HG03175 (cell line): ENCODE results near the gene SETD3.

ENCODE experiments used
- ATAC-seq: cut with Tn5 transposase; IDR thresholded peaks from one replicate; pipeline ENCODE4 v1.9.1; 2021; ENCODE audit warnings: mild to moderate bottlenecking, moderate library complexity; ENCODE audit not compliant: unreplicated experiment

Gene SETD3

DNA sequence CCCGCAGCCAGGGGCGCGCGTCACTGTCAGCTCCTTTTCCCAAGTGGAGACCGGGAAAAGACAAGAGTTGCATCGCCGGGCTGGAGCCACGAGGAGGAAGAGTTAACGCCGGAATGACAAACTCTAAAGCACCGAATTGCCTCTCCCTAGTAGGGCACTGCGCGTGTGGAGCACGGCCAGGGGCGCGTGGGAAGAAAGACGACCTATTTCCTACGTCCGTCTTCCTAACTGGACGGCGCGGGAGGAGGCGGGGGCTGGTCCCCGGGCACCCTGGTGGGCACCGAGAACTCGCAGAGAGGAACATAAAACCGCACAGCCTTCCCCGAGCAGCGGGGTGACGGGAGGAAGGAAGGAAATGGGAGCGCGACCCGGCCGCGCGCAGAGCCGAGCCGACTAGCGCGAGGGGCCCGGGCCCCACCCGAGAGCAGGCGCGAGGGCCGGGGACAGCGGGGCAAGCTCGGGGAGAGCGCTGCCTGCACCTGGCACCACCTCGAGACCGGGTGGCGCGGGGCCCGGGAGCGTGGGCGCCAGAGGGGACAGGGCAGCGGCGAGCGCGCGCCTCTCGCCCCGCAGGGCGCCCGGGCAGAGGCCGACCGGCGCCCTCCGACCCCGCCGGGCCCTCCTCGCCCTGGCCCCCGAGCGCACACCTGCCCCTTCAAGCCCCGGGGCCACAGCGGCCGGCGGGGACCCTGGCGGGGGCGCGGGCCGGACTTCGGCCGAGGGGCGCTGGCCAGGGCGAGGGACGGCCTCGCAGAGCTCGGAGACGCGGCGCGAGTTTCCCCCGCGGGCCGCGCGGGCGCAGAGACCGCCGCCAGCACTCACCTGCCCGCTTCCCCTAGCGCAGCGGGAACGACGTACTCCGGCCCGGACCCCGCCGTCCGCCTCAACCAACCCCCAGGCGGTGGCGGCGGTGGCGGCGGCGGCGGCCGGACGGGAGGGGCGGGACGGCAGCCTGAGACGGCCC, at the start of gene SETD3:
SETD3 (minus strand) TSS at position 954 of the 964 bp plus-strand sequence. CDS start 15,054 bp downstream, outside the sequence.
- peak; percentile 4 for ATAC-seq

DNA sequence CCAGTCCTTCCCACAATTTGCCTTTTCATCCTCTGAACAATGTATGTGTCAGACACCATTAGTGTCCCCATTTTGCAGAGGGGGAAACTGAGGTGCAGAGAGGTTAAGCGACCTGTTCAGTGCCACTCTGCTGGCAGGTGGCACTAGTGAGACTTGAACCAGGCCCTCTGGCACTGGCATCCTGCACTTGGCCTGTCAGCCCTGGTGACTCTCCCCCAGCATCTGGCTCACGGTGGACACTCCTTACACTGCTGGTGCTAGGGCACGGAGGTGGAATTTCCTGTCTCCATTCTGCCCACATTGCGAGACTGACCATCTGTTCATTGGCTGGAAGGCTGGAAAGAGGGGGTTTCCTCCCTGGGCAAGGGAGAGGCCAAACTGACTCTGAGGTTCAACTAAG, 49.2 kb upstream of the SETD3 start:
- no peak for ATAC-seq

DNA sequence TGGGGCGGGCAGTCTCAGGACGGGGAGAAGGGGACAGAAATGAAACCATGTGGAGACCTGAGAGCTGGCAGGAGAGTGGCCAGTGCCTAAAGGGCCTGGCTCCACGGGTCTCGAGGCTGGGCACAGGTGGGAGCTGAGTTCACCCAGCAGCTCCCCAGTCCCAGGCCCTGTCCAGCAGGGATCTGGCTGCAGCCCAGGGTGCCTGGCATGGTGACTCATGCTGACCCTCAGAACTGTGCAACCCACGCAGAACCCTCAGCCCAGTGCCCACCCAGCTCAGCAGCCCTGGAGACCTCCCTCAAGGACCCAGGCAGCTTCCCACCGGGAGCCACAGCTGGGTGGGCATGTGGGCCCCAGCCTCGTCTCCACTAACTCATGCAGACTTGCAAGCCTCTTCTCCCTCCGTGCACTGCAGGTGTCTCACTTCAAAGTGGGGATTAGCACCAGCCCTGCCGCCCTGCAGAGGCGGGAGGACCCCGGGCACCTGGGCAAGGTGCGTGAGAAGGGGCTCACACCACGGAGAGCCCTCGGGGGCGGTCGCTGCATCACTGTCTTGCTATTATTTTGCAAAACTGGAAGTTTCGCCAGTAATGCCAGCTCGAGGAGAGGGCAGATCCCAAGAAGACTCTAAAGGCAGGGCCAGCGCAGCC, 46.9 kb upstream of the SETD3 start:
- ATAC-seq, result no peak

DNA sequence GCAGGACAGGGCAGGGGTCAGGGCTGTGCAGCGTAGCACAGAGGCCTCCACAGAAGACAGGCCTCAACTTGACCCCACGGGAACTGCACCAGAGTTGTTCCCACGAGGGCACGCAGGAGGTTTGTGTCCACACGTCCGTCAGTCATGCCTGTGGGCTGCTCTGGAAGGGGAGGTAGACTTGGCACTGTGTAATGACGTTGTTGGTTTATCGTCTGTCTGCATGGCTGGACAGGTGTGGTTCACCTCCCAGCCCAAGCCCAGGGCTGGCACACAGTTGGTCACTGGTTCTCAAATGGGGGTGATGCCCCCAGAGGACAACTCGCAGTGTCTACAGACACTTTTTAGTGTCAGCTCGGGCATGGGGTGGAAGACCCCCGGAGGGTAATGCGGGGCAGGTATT, 46.4 kb upstream of the SETD3 start:
- no peak for ATAC-seq

DNA sequence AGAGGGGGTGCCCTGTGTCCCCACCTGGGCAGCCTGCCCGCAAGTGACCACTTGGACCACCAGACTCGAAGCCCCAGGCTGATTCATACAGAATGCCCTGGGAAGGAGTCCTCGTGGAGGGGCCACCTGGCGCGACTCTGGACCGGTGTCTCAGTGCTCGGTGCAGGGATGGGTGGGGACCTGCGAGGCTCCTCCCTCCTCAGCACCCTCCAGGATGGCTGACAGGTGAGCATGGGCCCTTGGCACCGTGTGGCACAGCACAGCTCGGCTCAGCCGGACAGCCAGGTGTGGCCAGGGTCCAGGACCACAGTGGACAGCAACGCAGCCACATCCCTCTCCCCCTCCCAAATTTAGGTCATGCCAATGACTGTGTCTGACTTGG, 45.0 kb upstream of the SETD3 start:
- ATAC-seq, result no peak

DNA sequence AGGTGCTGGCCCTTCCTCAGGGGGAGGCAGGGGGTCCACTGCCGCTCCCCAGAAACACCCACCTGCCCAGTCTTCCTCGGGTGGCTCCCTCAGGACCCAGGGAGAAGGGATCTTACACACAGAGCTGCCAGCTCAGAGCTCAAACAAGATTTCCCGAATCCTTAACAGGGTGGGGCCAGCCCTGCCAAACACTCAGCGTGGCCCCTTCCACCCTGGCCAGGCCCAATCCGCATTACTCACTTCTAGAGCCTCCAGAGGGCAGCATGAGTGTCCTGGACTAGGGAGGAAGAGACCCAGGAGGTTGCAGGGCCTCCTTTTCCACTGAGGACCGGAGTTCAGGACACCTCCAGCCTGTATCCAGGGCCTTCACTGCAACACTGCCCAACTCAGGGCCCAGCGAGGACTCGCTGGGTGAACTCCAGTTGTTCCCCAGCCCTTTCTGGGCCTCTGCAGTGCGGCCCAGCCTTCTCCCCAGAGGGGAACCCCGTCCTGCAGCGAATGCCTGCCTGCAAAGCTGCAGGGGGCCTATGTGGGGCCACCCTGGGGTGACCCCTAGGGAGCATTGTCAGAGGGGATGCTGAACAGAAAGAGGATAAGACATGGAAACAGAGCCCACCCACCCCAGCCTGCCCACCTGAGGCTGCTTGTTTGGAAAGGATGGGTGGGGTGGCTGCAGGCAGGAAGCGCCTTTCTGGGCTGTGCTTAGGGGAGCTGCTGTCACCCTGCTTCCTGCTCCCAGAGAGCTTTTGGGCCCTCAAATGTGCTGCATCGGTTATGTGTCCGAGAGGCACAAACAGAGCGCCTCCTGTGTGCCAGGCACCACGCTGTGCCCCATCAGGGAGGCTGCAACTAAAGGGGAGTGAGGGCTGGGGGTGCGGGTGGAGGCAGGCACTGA, 44.4 kb upstream of the SETD3 start:
- ATAC-seq, result no peak

DNA sequence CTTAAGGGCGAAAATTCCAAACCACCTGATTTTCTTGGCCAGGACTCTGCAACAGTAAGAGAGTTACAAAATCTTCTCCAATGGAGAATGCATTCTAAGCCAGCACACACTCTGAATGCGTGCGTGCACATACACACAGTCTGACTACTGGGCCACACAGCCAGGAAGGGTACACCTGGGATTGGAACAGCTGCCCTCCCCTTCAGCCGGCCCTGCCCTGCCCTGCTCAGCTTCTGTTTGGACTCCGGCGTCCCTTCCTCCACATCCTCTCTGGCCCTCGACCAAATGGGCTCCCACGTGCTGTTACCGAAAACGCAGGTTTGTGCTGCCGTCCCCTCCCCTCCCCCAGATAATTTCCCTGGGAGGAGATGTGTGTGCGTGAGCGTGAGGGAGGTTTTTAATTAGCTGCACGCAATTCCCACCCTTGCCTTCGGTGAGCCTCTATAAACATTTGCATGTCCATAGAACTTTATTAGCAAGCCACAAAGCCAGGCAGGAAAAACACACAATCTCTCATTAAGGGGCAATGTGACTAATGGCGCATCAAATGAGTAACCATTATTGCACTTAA, 43.5 kb upstream of the SETD3 start:
- ATAC-seq, result no peak

DNA sequence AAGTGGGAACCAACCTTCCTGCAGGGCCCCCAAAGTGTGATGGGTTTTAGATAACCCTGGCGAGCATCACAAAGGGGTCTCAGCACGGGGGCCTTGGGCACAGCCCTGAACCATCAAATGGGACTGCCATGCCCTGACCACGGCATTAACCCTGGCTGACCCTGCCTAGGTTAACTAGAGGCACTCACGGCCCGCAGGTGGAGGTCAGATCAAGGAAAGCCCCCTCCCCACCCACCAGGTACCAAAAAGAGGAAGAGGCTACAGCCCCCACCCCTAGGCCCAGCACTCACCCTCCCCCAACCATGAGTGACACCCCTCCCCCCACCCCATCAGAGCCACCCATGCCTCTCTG, 43.0 kb upstream of the SETD3 start:
- no peak for ATAC-seq

DNA sequence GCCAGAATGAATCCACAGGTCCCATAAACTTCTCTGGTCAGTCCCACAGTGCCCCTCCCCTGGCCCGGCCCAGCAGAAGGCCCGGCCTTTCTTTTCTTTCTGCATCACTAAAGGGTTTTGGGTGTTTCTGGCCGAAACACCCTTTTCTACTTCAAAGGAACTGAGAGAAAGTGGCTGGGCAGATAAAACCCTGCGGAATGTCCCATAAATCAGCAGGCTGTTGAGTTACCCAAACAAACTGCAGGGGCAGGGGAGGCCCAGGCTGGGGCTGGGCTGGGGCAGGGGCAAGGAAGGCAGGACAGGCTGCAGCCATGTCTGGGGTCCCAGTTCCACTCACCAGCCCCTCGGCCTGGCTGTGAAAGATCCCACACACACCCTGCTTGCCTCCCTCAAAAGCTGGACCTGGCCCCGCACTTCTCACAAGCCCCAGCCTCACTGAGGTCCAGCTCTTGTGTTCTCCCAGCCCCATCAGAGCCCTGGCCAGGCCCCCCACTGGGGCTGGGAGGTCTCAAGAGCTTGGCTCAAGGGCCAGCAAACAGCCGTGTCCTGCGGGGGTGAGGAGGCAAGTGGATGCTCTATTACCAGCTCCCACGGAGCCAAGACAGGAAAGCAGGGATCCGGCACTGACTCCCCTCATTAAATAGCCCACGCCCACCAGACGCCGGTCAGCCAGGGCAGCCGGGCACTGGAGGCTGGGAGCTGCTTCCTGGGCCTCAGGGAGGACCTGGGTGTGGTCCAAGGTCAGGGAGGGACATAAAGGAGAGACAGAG, 42.5 kb upstream of the SETD3 start:
- ATAC-seq, result no peak

DNA sequence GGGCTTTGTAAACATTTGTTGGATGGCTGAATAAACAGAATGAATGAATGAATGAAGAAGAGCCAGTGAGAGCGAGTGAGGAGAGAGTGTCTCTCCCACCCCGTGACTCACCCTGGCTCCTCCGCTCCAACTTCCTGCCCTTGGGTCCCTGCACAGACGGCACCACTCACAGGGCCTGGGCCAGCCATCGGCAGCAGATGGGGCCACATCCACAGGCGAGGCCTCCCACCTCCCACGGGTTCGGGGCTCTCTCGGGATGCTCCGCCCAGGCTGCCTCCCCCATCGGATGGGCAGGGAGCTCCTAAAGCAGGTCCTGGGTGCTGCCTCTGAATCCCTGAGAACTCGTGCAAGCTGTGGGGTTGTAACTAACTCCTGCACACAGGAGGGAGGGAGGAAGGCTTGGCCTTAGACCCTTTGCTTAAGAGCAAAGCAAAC, 41.8 kb upstream of the SETD3 start:
- ATAC-seq, result no peak

DNA sequence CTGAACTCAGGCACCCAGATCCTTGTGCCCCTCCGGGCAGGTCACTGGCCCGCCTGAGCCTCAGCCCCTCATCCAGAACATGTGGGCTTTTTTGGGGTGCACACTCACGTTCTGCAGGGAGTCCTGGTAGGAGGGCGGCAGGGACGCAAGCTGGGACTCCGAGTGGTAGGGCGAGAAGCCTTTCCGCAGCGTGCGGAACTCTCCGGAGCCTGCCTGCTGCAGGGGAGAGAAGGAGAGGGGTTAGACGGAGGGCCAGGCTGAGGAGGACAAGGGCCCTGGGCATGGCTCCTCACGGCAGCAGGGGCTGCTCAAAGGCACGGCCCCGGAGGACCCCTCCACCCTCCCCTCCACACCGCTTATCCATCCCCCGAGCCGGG, 41.4 kb upstream of the SETD3 start:
- no peak for ATAC-seq

DNA sequence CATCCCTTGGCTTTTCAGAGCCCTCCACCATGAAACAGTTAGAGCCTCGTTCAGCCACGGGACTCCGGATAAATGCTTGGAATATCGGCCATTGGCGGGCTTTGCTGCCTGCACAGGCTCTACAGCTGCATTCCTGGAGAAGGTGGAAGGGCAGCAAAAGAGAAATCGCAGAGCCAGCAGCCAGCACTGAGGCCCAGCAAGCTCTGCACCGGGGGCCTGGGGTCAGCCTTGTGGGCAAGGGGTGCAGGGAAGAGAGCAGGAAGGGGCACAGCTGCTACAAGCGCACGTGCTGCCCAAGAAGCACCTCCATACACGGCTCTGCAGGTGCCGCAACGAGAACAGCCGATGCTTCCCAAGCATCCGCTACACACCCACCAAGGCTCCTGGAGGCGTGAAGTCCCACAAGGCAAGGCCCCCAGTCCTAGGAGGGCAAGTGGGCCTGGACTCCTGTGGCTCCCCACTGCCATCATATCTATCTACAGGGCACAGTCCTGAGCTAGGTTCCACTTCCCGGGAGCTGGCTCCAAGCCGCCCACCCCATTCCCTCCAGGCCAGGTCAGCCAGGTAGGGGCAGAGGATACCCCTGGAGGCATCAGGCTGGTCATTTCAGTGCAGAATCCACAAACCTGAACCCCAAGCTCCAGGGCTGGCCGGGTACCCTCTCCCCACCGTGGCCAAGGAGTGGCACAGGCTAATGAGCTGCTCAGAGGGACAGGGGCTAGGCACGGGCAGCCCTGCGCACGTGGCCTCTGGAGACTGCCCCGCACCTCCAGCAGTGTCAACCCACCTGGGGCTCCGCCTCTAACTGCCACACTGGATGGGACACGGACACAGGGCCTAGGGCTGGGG, 40.7 kb upstream of the SETD3 start:
- no peak for ATAC-seq

DNA sequence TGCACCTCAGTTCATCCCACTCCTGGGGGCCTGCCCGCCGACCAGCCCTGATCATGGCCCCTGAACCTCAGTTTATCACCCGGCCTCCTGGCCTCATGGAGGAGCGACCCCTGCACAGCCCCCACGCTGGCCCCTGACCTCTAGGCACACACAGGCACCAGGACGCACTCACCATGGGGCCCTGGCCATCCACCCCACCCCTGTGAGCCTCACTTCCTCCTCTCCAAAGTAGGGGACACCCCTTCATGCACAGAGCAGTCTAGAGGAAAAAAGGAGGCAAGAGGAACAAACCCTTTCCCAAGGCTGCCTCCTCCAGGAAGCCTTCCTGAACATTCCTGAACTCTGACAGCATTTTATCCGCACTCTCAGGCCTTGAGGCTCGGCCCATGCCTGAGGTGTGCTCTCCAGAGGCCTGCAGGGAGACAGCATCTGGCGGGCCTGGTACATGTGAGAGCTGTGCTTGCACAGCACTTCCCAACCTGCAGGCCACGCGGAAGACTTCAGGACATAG, 40.0 kb upstream of the SETD3 start:
- no peak for ATAC-seq

DNA sequence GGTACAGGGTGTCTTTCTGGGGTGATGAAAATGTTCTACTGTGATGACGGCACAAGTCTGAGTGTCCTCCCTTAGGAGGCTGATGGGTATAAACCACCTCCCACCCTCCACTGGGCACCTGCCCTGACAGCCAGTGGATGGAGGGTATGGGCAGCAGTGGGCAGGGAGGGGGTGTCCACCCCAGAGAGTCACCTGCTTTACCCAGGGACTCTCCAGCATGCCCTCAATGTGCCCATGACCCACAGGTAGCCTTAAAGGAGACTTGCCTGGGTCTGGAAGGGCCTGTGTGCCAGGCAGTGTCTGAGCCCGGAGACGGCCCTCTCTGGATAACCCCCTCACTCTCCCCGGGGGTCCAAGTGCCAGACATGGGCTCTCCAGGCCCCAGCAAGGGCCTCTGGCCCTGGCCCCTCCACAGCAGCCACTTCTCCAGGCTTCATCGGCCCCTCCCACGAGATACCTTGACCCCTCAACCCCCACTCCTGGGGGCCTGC, 39.3 kb upstream of the SETD3 start:
- ATAC-seq, result no peak

DNA sequence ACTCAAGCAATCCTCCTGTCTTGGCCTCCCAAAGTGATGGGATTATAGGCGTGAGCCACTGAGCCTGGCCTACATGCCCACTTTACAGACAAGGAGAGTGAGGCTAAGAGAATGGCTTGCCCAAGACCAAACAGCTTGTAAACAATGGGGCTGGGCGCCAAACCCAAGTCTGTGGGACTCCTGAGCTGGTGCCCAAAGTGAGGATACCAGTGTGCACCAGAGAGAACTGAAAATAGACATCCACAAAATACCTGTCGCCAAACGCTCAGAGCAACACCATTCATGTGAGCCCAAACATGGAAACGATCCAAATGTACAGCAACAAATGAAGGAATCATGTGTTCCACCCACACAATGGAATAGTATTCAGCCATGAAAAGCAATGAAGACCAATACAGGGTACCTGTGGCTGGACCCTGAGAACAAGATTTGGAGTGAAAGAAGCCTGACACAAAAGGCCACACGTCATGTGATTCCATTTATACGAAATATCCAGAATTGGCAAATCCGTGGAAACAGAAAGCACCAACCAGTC, 38.8 kb upstream of the SETD3 start:
- no peak for ATAC-seq

DNA sequence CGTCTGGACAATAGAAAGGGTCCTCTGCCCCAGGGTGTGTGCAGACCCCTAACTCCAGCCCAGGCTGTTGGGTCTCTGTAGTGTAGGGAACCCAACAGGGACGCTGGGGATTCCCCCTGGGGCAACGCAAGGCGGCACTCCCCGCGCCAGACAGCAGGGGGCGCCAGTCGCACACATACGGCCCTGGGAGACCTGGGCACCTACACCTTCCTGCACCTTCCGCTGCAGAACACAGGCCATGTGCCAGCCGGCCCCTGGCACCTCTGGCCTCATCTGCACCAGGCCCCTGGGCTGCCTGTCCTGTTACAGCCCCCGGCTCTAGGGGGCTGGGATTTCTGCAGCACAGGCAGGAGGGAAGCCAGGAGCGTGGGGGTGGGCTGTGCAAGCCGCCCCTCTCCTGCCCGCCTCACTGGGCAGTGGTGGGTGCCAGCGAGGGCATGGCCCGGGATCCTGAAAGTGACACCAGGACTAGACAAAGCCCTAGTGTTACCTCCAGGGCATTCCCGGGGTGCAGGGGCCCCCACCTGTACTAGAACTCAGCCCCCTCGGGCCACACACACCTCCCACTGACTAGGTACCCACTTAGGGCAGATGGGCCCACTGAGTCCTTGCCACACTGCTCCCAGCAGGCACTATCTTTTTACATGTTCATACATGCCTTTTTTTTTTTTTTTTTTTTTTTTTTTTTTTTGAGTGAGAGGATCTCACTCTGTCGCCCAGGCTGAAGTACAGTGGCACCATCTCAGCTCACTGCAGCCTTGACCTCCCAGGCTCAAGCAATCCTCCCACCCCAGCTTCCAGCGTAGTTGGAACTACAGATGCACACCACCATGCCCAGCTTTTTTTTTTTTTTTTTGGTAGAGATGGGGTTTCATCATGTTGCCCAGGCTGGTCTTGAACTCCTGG, 38.0 kb upstream of the SETD3 start:
- ATAC-seq, result peak; percentile 73

DNA sequence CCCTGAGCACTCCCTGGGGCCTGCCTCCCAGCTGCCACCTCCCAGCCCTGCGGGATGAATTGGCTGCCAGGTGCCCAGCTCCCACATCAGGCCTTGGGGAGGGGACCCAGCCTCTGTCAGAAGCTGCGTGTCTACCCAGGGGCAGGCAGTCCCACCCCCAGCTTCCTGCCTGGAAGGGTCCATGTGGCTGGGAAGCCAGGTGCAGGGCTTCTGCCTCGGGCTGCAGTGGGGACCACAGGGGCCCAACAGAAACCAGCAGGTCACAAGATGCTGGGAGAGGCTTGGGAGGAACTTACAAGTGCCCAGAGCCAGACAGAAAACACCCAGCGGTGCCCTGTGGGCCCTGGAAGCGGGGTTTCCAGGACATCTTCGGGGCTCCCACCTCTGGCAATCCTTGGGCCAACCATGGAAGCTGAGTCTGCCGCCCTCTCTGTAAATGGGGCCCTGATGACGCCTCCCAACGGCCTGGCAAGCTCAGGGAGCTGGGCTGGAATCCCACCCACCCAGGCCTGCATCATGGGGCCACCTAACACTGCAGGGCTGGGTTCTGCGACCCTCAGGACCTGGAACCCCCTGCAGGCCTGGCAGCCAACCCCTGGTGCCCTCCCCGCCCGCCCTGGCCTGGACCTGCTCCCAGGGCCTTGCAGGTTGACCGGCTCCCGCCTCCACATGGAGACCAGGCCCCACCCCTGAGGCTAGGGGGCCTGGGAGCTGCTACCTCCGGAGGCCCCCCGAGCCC, 37.2 kb upstream of the SETD3 start:
- ATAC-seq, result no peak
